Measurements from ENCODE around the gene NVL. TPM values are rescaled to one million over a fixed set of nuclear protein-coding genes. Genes with fewer than 3 reads are reported as not detected.

Gene NVL
- total and polyA plus RNA-seq, 2 of the 8 experiments (the other 6 are each of a cell fraction or from before 2014, with no cell fraction given) = 22.7 to 45.8 TPM

DNA sequence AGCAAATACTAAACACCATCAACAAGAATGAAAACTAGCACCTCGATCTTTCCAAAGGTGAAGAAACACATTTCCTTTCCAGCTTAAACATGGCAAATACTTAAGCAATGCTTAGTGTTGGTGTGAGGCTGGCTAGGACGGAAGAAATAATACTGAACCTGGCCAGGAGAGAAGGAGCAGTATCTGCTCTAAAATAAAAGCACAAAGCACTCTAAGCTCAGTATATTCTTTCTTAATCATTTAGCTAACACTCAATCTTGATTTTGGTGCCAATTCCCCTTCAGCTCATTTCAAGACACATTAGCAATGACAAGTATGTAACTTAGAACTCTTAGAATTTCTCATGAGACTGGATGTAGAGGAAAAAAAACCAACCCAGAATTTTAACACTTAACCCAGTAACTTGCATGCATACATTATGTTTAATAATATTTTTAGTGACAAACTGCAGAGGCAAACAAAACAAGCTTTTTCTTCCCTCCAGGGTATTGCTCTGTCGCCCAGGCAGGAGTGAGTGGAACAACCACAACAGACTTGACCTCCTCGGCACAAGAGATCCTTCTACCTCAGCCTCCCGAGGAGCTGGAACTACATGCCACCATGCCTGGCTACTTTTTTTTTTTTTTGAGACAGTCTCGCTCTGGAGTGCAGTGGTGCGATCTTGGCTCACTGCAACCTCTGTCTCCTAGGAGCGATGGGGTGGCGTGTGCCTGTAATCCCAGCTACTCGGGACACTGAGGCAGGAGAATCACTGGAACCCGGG is 92.7 kb downstream of the NVL start:
- CTCF ChIA-PET (ENCODE audit: partially characterized antibody) = interaction anchor here (0.6 to 1.7 kb wide), 4 partner anchors 26 to 760 kb away, joined by 3 to 6 read pairs (median 4); no protein-coding TSS in a partner anchor
- TF ChIP-seq SRF (IDR thresholded peaks at IDR 0.05; ENCODE audit: low read depth, low read length) (no peak), TAF7 (optimal IDR thresholded peaks at IDR 0.05; ENCODE audit: borderline replicate concordance, low read depth, low read length) (no peak), ZNF274 (IDR thresholded peaks at IDR 0.05; ENCODE audit: borderline replicate concordance, extremely low read depth, low read length) (no peak), SUZ12 (IDR thresholded peaks at IDR 0.05; ENCODE audit: low read length) (no peak), EZH2 (IDR thresholded peaks at IDR 0.05; ENCODE audit: low read depth, low read length, severe bottlenecking) (no peak), EP300 (IDR thresholded peaks at IDR 0.05; ENCODE audit: borderline replicate concordance in 1 of 2, low read depth in 2 of 2, low read length in 2 of 2) (no peak)

More for the DNA sequence above, 92.7 kb downstream of the NVL start:
- Histone ChIP-seq H3K56ac (replicated peaks; ENCODE audit: insufficient read length, low read depth, low read length) (peak overlapping the region; percentile 10), H3K23ac (ENCODE audit: insufficient read length) (no peak overlapping the region), H3K4me3 (ENCODE audit: extremely low read depth in 1 of 4, insufficient read depth in 2 of 4, low read depth in 3 of 4, low read length in 4 of 4) (no peak overlapping the region), H3K27me3 (replicated peaks in 1 of 4; ENCODE audit: control insufficient read depth in 3 of 4, extremely low read depth in 1 of 4, insufficient read depth in 3 of 4, low read length in 3 of 4) (no peaks in the 10 kb centered on the region; a peak in 1 of 7 replicates), H3K4me1 (replicated peaks in 1 of 4; ENCODE audit: control insufficient read depth in 3 of 4, insufficient read depth in 4 of 4, low read length in 3 of 4) (peaks cover 2 to 23% (median 13%) of the 10 kb centered on the region in 4 experiments; a peak in 6 of 7 replicates), H3K79me1 (ENCODE audit: low read depth, low read length) (no peaks in the 10 kb centered on the region; the same call in 1 of the 2 replicates), H4K20me1 (replicated peaks in 1 of 2; ENCODE audit: control insufficient read depth in 1 of 2, insufficient read depth in 2 of 2, low read length in 2 of 2) (no peaks in the 10 kb centered on the region), H2AFZ (ENCODE audit: low read length) (no peak overlapping the region), H3K23me2 (ENCODE audit: low read depth, low read length) (no peaks in the 10 kb centered on the region), H3K14ac (ENCODE audit: insufficient read length) (no peak overlapping the region), H2BK12ac (ENCODE audit: low read depth, low read length) (peak overlapping the region; percentile 82), H2AK5ac (ENCODE audit: low read depth, low read length) (peak overlapping the region; percentile 76; the same call in 1 of the 2 replicates), H4K91ac (replicated peaks; ENCODE audit: insufficient read length, low read length) (peak overlapping the region; percentile 73), H2BK15ac (ENCODE audit: low read length) (no peak overlapping the region), H3K27ac (ENCODE audit: low read depth, low read length) (no peak overlapping the region), H2BK5ac (ENCODE audit: low read depth, low read length) (no peak overlapping the region; the same call in 1 of the 2 replicates), H3K9ac (replicated peaks in 1 of 4; ENCODE audit: extremely low read depth in 1 of 4, low read depth in 3 of 4, low read length in 3 of 4) (no peak overlapping the region), H2BK20ac (ENCODE audit: low read length) (0 out of 2 replicates have a peak overlapping the region, but pooled peaks have one; percentile 62), H3K4me2 (ENCODE audit: insufficient read depth in 1 of 2, low read depth in 2 of 2, low read length in 2 of 2) (no peak overlapping the region), H3K9me3 (ENCODE audit: insufficient read depth in 2 of 2, low read depth in 1 of 2, low read length in 1 of 2) (no peaks in the 10 kb centered on the region), H3K36me3 (ENCODE audit: control insufficient read depth in 2 of 4, insufficient read depth in 4 of 4, low read length in 3 of 4) (peaks cover 0 to 13% (median 2%) of the 10 kb centered on the region in 4 experiments; a peak in 4 of 8 replicates), H3K18ac (ENCODE audit: extremely low read depth, low read length) (0 out of 2 replicates have a peak overlapping the region, but pooled peaks have one; percentile 1), H3K79me2 (ENCODE audit: control insufficient read depth in 1 of 2, insufficient read depth in 2 of 2, low read length in 2 of 2) (no peaks in the 10 kb centered on the region), H3K4ac (replicated peaks; ENCODE audit: insufficient read length, low read depth, low read length) (peak overlapping the region; percentile 21), H2BK120ac (replicated peaks; ENCODE audit: low read depth, low read length) (peak overlapping the region; percentile 61), H4K8ac (ENCODE audit: extremely low read depth, insufficient read depth, low read length) (no peak overlapping the region), H4K5ac (ENCODE audit: insufficient read length, low read depth, low read length) (no peak overlapping the region)
- POLR2A ChIA-PET (ENCODE audit: partially characterized antibody) = interaction anchor here (1.1 to 1.4 kb wide), 6 partner anchors 11 to 24 kb away, joined by 3 to 5 read pairs (median 4); no protein-coding TSS in a partner anchor
- no peak for FAIRE-seq
- DNase-seq (ENCODE audit: low read depth in 1 of 2, low spot score in 2 of 2) = no peak
- WGBS, 2 experiments (ENCODE audit: extremely low coverage in 1 of 2, insufficient coverage in 1 of 2, insufficient read length in 1 of 2, insufficient replicate concordance in 2 of 2, low coverage in 1 of 2, low lambda C conversion rate in 2 of 2, missing lambda C conversion rate in 1 of 2) = 92% methylated on average over 11 of the region's 11 CpGs; no CpG with 5 or more reads in 1 of the 2 experiments

Measured in H1 (cell line).